ENCODE data around the gene CDHR2.
A peak's percentile ranks its signal among the peaks of the same experiment; 100 is the strongest.

The CDHR2 gene

DNA sequence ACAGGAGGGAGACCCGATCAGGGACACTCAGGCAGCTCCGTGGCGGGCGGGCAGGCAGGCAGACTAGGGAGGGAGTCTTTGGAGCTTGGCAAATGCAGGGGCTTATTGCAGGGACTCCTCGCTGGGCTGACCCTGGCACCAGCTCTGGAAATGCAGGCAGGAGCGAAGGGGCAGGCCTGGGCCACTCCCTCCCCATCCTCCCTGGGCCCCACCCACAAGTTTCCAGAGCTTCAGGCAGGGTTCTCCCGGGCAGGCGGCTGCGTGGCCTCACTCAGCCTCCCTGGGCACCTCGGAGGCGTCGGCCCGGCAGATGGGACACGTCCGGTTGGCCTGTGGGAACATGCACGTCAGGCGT, 20.4 kb upstream of the CDHR2 start:
- DNase-seq: no peak

DNA sequence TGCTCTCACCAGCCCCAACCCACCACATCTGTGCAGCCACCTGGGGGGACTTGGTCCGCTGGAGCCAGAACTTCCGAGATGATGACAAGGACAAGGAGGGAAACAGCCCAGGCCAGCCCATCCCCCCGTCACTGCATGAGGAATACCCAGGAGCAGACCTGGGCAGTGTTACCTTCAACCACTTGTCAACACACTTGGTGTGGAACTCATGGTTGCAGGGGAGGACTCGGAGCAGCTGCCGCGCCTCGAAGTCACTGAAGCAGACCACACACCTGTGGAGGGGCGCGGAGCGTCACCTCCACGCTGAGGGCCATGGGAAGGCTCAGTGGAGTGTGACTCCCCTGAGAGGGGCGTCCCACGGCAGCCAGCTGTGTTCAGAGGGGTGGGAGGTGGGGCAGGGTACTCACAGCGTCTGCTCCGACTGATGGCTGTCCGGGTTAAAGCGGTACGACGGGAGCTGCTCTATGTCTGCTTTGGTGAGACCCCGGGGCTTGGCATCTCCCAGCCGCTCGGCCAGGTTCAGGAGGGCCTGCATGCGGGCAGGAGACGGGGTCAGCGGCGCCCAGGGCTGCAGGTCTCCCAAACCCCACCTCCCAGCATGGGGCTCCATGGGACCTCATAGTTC, 19.9 kb upstream of the CDHR2 start:
- DNase-seq: no peak

- no peak for DNase-seq
These were observed 19.4 kb upstream of the CDHR2 start for GRCh38 chr5:176529741-176530141.

DNA sequence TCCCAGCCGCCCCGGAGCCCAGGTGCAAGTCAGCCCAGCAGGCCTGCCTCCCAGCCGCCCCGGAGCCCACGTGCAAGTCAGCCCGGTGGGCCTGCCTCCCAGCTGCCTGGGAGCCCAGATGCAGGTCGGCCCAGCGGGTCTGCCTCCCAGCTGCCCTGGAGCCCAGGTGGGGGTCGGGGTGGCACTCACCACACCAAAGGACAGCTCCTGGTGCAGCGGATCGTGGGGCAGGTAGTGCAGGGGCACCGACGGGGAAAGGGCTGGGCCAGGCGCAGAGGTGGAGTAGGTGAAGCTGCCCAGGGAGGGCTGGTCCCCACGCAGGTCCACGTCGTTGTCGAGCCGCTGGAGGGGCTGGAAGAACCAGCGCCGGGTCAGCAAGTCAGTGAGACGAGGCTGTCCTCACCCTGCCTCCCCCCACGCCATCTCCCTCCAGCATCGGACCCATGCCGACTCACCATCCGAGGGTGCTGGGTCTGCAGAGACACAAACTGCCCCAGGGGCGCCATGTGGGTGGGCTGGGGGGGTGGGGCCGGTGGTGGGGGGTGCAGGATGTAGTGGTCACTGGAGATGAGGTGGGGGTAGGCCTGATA, 18.7 kb upstream of the CDHR2 start:
- DNase-seq: no peak

GRCh38 chr5:176530983-176531901, 17.9 kb upstream of the CDHR2 start:
- no peak for DNase-seq

DNA sequence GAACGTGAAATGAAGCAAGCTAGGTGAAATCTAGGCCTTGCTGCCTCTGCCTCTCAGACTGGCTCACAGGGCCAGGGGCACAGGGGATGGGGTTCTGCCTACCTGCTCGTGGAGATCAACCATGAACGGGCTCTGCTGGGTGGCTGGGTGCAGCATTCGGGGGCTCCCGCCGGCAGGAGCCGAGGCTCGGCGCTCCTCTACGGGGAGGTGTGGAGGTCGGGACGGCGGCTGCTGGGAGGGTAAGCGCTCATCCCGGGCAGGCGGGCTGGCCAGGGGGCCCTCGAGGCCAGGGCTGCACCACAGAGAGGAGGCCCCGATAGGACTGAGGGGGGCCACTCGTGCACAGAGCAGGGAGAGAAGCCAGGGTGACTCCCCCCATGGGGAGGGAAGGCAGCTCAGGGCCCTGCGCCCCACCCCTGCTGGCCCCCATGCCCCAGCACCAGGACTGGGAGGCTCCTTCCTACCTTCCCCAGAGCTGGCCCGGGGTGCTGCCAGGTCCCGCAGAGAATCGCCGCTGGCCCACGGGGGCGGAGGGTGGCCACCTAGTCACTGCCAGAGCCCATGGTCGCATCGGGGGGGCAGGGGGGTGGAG, 17.1 kb upstream of the CDHR2 start:
- no peak for DNase-seq

DNA sequence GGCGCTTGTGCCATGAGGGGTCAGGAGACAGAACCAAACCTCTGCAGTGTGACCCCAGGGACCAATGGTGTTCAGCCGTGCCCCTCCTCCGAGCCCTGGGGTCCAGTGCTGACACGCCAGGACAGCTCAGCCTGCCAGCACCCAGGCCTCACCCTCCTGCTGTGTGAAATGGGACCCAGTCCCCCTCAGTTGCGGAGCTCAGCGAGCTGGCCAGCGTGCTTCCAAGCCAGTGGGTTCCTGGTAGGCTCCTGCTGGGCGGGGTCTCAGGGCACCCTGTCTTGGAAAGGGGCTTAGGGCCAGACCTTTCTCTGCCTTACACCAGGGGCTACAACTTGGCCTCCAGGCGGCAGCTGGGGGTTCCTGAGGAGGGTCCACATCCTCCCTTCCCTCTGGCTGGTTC, 16.3 kb upstream of the CDHR2 start:
- no peak for DNase-seq

DNA sequence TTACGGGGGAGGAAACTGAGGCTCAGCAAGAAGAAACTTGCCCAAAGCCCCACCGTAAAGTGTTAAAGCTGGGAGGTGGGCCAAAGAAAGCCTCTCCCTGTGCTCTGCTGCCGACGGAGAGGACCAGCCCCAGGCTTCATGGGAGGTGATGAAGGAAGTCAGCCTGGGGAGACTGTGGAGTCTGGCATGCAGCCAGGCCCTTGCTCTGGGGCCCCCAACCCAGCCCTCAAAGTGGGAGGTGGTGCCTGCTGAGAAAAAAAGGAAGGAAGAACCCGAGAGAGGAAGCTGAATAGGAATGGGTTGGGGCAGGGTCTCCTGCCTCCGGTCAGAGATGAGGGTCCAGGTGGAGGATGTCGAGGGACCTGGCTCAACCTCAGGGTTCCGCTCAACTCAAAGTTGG, 15.8 kb upstream of the CDHR2 start:
- DNase-seq: no peak

GRCh38 chr5:176533894-176534611, 15.1 kb upstream of the CDHR2 start:
- DNase-seq: no peak

- DNase-seq: no peak
These were observed 14.5 kb upstream of the CDHR2 start for GRCh38 chr5:176534640-176535039.

DNA sequence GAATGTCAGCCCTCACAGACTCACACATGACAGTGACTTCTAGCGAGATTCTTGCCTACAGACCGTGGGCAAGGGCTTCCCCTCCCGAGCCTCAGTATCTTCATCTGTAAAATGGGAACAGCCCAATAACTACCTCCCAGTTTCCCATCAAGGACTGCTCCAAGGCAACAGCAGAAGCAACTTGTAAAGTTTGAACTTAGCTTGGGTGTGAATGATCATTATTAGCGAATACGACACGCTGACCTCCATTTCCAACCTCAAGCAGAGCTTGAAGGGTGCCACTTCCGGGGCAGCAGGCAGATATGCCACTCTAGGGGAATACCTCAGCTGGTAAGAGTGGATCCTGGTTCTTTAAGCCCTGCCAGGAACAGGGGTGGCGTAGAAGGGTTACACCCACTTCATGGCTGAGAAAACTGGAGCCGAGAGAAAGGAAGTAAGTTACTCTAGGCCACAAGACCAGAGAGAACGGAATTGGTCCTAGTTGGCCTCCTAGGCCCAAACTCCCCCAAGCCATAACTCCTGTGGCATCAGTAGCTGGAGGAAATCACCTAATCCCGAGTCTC, 14.0 kb upstream of the CDHR2 start:
- DNase-seq: no peak

DNA sequence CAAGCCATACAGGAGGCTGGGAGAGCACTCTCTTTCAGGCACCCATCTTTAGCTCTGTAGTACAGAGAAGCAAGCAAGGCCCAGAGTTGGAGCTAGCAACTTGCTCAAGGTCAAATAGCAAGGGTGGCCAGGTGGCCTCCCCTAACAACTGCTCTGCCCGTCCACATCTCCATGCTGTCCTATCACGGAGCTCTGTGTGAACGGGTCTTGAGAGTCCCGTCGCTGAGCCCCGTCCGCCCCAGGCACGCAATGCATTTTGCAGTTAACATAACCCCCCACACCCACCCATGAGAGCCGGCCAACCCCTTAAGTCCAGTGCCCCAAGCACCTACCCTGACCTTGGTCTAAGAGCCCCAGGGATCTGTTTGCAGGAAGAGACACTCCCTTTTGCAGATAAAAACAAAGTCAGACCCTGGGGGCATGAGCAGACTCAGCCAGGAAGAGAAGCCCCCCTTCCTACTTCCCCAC, 13.4 kb upstream of the CDHR2 start:
- DNase-seq: no peak

DNA sequence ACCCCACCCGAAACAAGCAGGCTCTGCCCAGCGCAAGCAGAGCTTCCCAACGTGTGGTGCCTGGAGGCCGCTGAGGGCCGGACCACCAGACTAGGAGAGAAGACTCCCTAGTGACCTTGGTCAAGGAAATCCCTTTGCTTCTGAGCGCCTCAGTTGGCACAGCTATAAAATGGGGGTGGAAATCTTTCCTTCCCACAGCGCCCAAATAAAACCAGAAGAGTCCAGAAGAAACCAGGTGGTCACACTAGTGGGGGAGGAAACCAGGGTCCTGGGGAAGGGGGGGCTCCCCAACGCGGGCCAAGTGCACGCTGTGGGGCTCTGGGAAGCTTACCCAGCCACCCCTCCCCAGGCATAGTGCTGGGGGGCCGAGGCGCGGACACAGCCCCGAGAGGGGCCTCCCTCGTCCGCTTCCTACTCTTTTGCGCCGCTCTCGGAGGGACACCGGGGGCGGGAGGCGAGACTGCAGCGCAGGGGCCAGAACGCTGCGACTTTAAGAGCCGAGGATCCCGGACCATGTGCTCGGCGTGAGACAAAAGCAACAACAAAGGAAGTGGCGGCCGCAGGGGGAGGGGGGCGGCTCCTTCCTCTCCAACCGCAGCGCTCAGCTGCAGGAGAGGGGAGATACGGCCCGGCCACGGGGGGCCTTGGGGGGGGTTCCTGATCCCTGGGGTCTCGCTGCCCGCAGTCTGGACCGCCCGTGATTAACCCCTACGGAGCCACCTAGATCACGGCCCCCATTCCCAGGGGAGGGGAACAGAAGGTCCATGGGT, 12.8 kb upstream of the CDHR2 start:
- peak; percentile 1 for DNase-seq

GRCh38 chr5:176536902-176537553, 12.1 kb upstream of the CDHR2 start, which contains the start of gene RNF44:
Gene RNF44, minus strand, starts transcription at chr5:176537402. Its CDS starts 4,930 bp downstream, at chr5:176532472.
- peak; percentile 88 for DNase-seq

- DNase-seq: peak; percentile 95
These were observed 11.4 kb upstream of the CDHR2 start for GRCh38 chr5:176537554-176538229.

- no peak for DNase-seq
These were observed 10.7 kb upstream of the CDHR2 start for GRCh38 chr5:176538230-176538988.

DNA sequence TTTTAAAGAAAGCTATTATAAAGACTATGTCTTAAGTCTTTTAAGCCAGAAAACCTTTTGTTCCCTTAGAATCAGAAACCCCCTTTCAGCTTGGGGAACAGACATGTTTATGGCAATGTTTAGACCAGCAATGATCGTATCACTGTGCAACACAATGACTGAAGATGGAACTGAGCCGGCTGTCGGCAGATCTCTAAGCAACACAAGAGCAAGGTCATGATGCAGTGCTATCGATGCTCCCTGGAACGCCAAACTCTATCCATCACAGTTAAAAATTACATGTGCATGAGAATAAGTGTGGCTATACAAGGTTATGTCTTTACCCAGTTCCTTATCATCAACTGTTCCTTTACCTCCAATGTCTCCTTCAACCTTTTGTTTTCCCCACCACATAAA, 10.2 kb upstream of the CDHR2 start:
- no peak for DNase-seq

DNA sequence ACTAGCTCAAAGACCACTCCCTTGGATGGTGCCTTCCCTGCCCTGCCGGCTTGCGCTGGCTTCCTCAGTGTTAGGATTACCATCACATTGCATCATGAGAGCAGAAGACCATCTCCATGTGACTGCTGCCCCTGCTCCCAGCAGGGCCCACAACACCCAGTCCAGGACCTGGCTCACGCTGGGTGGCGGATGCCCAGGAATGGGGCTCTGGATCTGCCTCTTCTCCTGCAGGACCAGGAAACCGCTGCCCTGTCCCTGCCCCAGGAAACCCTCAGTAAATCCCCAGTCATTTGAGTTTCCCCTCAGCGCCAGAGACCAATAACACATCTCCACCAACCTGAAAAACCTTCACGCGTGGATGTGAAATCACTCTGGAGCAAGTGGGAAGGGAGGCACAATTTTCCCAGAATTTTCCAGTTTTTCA, 8.7 kb upstream of the CDHR2 start:
- DNase-seq: no peak

GRCh38 chr5:176540956-176541337, 8.2 kb upstream of the CDHR2 start:
- no peak for DNase-seq
